ENCODE results near the gene STON2.
"Not testable (repeated sequence)": the region's sequence is repeated elsewhere in the genome, so short reads cannot be mapped to it uniquely, and the experiment has no call there.

STON2 gene

DNA sequence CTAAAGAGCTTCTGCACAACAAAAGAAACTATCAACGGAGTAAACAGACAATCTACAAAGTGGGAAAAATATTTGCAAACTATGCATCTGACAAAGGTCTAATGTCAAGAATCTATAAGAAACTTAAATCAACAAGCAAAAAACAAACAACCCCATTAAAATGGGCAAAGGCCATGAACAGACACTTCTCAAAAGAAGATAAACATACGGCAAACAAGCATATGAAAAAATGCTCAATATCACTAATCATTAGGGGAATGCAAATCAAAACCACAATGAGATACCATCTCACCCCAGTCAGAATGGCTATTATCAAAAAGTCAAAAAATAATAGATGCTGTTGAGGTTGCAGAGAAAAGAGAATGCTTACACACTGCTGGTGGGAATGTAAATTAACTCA is 20.1 kb downstream of the STON2 start:
- not testable (repeated sequence) for DNase-seq (ENCODE audit: low read depth)

- no peak for DNase-seq (ENCODE audit: low read depth)
Observed at GRCh38 chr14:81371802-81372201, 28.3 kb downstream of the STON2 start.

GRCh38 chr14:81367563-81367962 is 32.6 kb downstream of the STON2 start:
- no peak for DNase-seq (ENCODE audit: low read depth)

DNA sequence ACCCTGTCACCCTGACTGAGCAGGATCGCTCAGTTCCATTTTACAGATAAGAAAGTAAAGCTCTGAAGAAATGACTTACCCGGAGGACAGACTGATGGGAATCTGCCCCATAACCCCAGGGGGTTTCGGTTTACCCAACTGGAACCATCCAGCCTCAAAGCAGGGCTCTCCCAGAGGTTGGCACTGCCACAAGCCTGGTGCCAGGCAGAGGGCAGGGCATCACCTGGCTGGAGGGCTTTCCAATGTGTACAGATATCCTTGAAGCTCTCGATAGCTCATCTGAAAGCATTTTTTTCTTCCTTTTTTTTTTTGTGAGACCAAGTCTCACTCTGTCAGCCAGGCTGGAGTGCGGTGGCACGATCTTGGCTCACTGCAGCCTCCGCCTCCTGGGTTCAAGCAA is 33.2 kb downstream of the STON2 start:
- DNase-seq (ENCODE audit: low read depth): no peak

DNA sequence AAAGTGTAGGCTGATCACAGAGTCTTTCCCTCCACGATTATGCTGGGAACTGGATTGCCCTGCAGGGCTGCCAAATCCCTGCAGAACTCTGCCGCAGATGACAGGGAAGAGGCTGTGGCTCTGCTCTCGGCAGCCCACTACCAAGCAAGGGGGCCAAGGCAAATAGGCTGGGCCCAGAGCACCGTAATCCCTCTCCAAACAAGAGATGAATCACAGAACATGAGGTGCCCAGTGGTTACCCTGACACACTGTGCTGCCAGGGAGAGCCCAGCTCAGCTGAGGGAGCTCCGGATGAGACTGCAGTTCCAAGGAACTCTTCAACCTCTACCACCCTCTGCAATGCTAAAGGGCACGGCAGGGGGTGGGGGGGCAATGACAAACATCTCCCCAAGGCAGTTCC is 33.9 kb downstream of the STON2 start:
- DNase-seq (ENCODE audit: low read depth): no peak

DNA sequence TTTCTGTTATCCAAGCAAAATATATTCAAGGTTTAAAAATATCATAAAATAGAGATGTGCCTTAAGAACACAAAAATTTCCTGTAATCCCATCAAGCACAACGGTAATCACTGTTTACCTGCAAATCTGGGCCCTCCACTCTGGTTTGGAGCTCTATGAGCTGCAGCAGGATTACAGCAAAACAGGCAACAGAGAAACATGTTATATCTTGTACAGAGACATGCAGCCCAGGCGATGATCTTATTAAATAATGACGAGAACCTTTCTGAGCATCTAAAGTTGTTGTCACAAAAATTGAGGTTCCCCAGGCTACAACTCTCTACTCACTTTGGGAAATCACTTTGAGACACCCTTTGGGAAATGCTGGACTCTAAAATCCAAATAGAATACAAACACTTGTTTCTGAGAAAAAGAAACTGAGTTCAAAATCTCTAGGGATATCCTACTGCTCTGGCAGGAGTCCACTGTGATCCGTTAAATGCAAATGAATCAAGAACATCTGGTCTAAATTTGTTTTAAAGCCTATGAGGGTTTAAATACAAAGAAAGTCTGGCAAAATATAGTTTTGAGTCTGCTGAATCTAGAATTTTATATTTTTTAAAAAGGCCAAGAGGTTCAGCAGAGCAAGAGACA is 36.3 kb downstream of the STON2 start:
- no peak for DNase-seq (ENCODE audit: low read depth)

DNA sequence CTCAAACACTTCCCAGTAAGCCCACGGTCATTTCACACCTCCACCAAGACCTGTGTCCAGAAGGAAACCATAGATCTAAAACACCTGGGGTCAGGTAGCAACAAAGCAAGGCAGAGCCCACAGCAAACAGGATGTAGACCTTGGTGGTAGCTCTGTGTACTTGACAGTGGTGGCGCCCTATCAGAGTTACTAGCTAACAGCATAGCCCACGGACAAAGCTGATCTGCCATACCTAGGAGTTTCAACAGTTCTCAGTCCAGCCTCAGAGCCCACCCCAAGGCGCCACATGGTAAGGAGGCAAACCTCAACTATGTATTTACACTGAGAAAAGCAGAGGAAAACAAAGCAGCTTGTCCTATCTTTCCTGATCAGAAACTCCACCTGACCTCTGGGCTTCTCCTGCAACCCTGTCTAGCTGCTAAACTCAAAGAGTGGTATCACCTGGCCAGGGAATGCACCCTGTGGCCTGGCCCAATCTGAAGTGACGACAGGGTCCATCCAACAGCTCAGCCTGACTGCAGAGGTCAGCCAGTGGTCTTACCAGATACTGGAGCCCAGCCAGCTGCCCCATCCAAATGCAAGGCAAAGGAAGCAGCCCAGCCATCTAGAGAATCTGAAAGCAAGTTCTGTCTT is 46.3 kb downstream of the STON2 start:
- no peak for DNase-seq (ENCODE audit: low read depth)

- no peak for DNase-seq (ENCODE audit: low read depth)
Observed at GRCh38 chr14:81352413-81352812, 47.7 kb downstream of the STON2 start.

DNA sequence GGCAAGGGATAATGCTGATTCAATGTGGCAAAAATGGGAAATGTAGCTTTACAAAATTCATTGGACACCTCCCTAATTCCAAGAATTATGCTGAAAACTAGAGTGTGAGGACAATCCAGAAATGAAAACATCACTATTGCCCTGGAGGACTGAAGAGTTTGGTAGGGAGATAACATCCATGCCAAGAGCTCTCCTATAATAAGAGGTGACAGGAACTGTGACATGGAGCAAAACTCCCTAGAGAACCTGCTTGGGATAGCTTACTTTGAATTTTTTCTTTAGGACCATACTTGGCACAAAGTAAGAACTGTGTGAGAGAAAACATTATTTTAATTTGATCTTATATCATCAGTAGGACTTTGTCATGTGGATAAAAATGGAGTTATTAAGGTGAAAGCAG is 48.9 kb downstream of the STON2 start:
- DNase-seq (ENCODE audit: low read depth): no peak

- DNase-seq (ENCODE audit: low read depth): no peak
Observed at GRCh38 chr14:81350344-81351130, 49.6 kb downstream of the STON2 start.

GRCh38 chr14:81348061-81348460 is 52.1 kb downstream of the STON2 start:
- no peak for DNase-seq (ENCODE audit: low read depth)

DNA sequence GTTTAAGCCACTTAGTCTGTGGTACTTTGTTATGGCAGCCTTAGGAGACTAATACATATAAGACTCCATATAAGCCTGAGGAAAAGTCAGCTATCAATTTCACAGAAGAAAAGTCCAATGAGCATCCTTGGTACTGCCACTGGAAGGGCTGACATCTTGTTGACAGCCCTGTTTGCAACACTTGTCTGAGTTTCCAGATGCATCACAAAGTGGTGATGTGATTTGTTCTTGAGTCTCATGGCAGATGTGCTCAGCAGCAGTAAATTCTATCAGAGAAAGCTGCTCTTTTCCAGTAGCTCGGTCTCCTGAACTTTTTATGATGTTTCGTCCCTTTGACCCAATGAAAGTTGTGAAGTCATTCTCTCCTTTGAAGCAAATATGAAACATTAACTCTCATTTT is 54.3 kb downstream of the STON2 start:
- DNase-seq (ENCODE audit: low read depth): no peak

GRCh38 chr14:81344481-81345160 is 55.5 kb downstream of the STON2 start:
- no peak for DNase-seq (ENCODE audit: low read depth)

- no peak for DNase-seq (ENCODE audit: low read depth)
Observed at GRCh38 chr14:81343701-81344100, 56.4 kb downstream of the STON2 start.

DNA sequence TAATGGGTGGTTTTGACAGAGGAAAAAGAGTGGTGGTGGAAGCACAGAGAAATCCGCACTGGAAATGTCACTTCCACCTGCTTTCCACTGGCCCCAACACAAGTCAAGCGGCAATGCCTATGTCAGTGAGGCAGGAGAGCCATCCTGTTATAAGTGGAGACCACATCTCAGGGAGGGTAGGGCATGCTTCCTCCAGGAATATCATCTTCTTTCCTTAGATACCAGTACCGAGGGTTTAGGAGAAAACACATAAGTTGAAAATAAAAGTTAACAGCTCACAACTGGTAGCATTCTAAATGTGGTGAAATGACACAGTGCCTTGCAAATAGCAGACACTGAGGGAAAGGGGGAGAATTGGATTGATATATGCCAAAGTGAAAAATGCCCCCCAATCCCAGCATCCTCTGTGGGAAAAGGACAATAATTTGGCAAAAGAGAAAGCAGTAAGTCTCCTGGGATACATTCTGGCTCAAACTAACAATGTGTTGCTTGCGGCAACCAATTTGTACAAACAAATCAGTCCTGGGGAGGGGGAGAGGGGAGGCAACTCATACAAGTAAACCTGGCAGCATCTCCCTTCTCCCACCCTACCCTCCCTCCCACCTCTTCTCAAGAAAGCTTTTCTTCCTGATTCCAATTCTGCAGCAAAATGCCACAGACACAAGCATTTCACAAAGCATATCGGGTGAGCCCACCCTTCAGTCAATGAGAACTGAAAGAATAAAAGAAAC is 57.1 kb downstream of the STON2 start:
- DNase-seq (ENCODE audit: low read depth): no peak

- DNase-seq (ENCODE audit: low read depth): no peak
Observed at GRCh38 chr14:81341781-81342180, 58.3 kb downstream of the STON2 start.

GRCh38 chr14:81341370-81341769 is 58.8 kb downstream of the STON2 start:
- no peak for DNase-seq (ENCODE audit: low read depth)

GRCh38 chr14:81340201-81340600 is 59.9 kb downstream of the STON2 start:
- no peak for DNase-seq (ENCODE audit: low read depth)

DNA sequence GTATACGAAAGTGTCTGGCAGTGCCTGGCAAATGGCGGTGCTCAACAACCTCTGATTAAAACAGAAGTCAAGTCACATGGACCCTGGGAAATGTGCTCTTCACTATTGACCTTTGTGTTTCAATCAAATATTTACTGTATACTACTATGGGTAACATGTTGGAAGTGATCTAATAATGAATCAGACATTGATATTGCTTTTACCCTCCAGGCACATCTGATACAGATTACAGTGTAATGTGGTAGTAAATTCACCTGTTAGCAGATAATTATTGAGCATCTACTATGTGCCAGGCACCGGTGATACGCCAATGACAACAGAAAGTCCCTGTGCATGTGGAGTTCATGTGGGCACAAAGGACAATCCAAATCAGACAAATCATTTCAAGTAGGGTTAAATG is 63.1 kb downstream of the STON2 start:
- no peak for DNase-seq (ENCODE audit: low read depth)

DNA sequence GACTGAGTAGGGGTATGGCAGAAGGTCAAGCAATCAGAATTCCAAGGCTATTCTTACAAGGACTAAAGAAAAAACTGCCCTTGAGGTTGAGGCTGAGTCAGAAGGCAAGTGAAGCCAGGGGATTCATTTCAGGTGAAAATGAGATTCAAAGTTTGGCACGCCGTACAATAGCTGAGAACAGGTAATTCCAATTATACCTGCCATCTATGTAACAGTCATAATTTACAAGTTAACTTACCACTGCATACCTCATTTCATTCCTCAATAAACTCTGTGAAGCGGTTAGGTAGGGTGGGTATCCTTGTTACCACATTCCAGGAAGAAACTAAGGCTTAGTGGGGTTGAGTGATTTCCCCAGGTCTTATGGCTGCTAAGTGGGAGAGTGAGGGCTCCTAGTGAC is 64.1 kb downstream of the STON2 start:
- DNase-seq (ENCODE audit: low read depth): no peak

- no peak for DNase-seq (ENCODE audit: low read depth)
Observed at GRCh38 chr14:81332725-81333124, 67.4 kb downstream of the STON2 start.

All from GM04504 (cell line).